DND-41 (cell line): ENCODE results near the gene SUSD6.

ENCODE experiments used
- ATAC-seq: fragments of 200-7000 bp; cut with Tn5 transposase; 3 replicates; pipeline ENCODE4 v1.9.1; 2021; ENCODE audit warnings: low read depth; ENCODE audit not compliant: insufficient read depth
- DNase-seq: peaks from one replicate; pipeline ENCODE4 v3.0.0-alpha.2; 2020
- H2AFZ ChIP-seq: 2 replicates; pipeline ENCODE4 v1.6.0; 2012; ENCODE audit warnings: low read depth, low read length
- H3K27ac ChIP-seq: 2 replicates; pipeline ENCODE4 v1.5.1; 2012; ENCODE audit warnings: low read length, inconsistent platforms
- H3K27me3 ChIP-seq: fragments of 200-600 bp; sonication (generic); 2 replicates; pipeline ENCODE4 v1.6.0; 2012; ENCODE audit warnings: low read length, mild to moderate bottlenecking, inconsistent platforms; ENCODE audit not compliant: insufficient read depth, poor library complexity
- H3K36me3 ChIP-seq: 2 replicates; pipeline ENCODE4 v1.5.1; 2012; ENCODE audit warnings: low read length, inconsistent platforms; ENCODE audit not compliant: insufficient read depth
- H3K4me1 ChIP-seq: 2 replicates; pipeline ENCODE4 v1.5.1; 2012; ENCODE audit warnings: mild to moderate bottlenecking, low read length; ENCODE audit not compliant: insufficient read depth
- H3K4me2 ChIP-seq: 2 replicates; pipeline ENCODE4 v1.6.0; 2012; ENCODE audit warnings: mild to moderate bottlenecking, moderate library complexity, low read length, inconsistent platforms; ENCODE audit not compliant: insufficient read depth
- H3K4me3 ChIP-seq, 2 experiments: fragments of 200-600 bp in 1 of 2; shearing (Covaris generic) in 1 of 2; 2 replicates each; pipeline ENCODE4 v1.5.1; 2012 to 2016; ENCODE audit warnings: inconsistent platforms in 2 of 2, low read length in 2 of 2, mild to moderate bottlenecking in 2 of 2, low read depth in 1 of 2, moderate library complexity in 1 of 2
- H3K79me2 ChIP-seq: 2 replicates; pipeline ENCODE4 v1.6.0; 2012; ENCODE audit warnings: low read length, inconsistent platforms; ENCODE audit not compliant: insufficient read depth
- H3K9ac ChIP-seq: 2 replicates; pipeline ENCODE4 v1.6.0; 2012; ENCODE audit warnings: low read depth, mild to moderate bottlenecking, inconsistent platforms, low read length, moderate library complexity
- H3K9me3 ChIP-seq: 2 replicates; pipeline ENCODE4 v1.5.1; 2012; ENCODE audit warnings: low read length, moderate library complexity, mild to moderate bottlenecking, inconsistent platforms; ENCODE audit not compliant: insufficient read depth, severe bottlenecking
- H4K20me1 ChIP-seq: 2 replicates; pipeline ENCODE4 v1.6.0; 2012; ENCODE audit warnings: low read length; ENCODE audit not compliant: insufficient read depth
- CTCF ChIP-seq: IDR thresholded peaks from 2 replicates; pipeline ENCODE4 v1.5.1; 2012; ENCODE audit warnings: borderline replicate concordance, low read length, moderate library complexity, mild to moderate bottlenecking; ENCODE audit not compliant: poor library complexity, severe bottlenecking; ENCODE audit errors: extremely low read depth
- EZH2 ChIP-seq: IDR thresholded peaks from 3 replicates; pipeline ENCODE4 v1.6.1; 2012; ENCODE audit warnings: borderline replicate concordance, low read depth, mild to moderate bottlenecking, moderate library complexity, low read length, inconsistent platforms; ENCODE audit not compliant: severe bottlenecking

The SUSD6 gene

GRCh38 chr14:69662636-69663299 lies 51.4 kb downstream of the SUSD6 start:
- Histone ChIP-seq H3K27ac (no peak overlapping the region), H3K4me1 (no peaks in the 10 kb centered on the region), H3K4me2 (no peak overlapping the region), H3K79me2 (no peaks in the 10 kb centered on the region; the same call in 1 of the 2 replicates), H3K9ac (no peak overlapping the region), H2AFZ (no peak overlapping the region), H4K20me1 (no peaks in the 10 kb centered on the region; the same call in 1 of the 2 replicates), H3K4me3 (no peak overlapping the region), H3K9me3 (no peaks in the 10 kb centered on the region), H3K27me3 (no peaks in the 10 kb centered on the region), H3K36me3 (peaks cover 3% of the 10 kb centered on the region; the same call in 1 of the 2 replicates)
- DNase-seq (no peak), ATAC-seq (no peak)
- TF ChIP-seq EZH2 (no peak), CTCF (no peak)

DNA sequence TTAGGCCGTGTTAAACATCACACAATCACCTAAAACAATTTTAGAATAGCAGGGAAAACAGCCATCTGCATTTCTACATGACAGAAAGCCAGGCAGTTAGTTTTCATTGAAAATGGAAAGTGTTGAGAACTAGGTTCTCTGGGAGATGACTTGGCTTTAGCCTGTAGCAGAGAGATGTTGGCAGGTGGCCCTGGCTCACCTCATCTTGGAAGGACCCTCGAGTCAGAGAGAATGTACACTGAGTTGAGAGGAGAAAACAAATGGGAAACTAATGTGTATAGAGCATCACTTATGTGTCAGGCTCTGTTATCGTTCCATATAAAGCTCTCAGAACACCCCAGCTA lies 51.9 kb downstream of the SUSD6 start:
- Histone ChIP-seq H2AFZ (no peak overlapping the region), H3K4me3 (no peak overlapping the region), H3K9me3 (no peaks in the 10 kb centered on the region), H3K36me3 (peaks cover 3% of the 10 kb centered on the region; the same call in 1 of the 2 replicates), H3K9ac (no peak overlapping the region), H3K27ac (no peak overlapping the region), H3K4me2 (no peak overlapping the region), H4K20me1 (no peaks in the 10 kb centered on the region), H3K4me1 (no peaks in the 10 kb centered on the region), H3K27me3 (no peaks in the 10 kb centered on the region), H3K79me2 (no peaks in the 10 kb centered on the region; the same call in 1 of the 2 replicates)
- ATAC-seq (no peak), DNase-seq (no peak)
- no peak for TF ChIP-seq EZH2
- TF ChIP-seq CTCF = no peak

GRCh38 chr14:69664265-69664664 lies 52.9 kb downstream of the SUSD6 start:
- Histone ChIP-seq H3K4me1 (no peaks in the 10 kb centered on the region), H3K27ac (no peak overlapping the region), H3K79me2 (no peaks in the 10 kb centered on the region; the same call in 1 of the 2 replicates), H3K4me2 (no peak overlapping the region), H3K4me3 (no peak overlapping the region), H3K9ac (no peak overlapping the region), H3K9me3 (no peaks in the 10 kb centered on the region), H3K27me3 (no peaks in the 10 kb centered on the region), H4K20me1 (no peaks in the 10 kb centered on the region), H2AFZ (no peak overlapping the region), H3K36me3 (peaks cover 3% of the 10 kb centered on the region; the same call in 1 of the 2 replicates)
- DNase-seq (no peak), ATAC-seq (no peak)
- TF ChIP-seq CTCF (no peak), EZH2 (no peak)
